ENCODE measurements around the gene CDYL2.

- no peak for TF ChIP-seq CTCF (IDR thresholded peaks at IDR 0.05)
- no peak for TF ChIP-seq POLR2AphosphoS5 (IDR thresholded peaks at IDR 0.05; ENCODE audit: low read depth, low read length)
- TF ChIP-seq RAD21 (IDR thresholded peaks at IDR 0.05; ENCODE audit: low read length): no peak
- no peak for TF ChIP-seq MXI1 (IDR thresholded peaks at IDR 0.05; ENCODE audit: low read depth, low read length)
- no peak for TF ChIP-seq SIN3A (IDR thresholded peaks at IDR 0.05; ENCODE audit: borderline replicate concordance, low read depth, low read length)
- no peak for TF ChIP-seq ELF1 (IDR thresholded peaks at IDR 0.05)
- no peak for TF ChIP-seq USF1 (IDR thresholded peaks at IDR 0.05; ENCODE audit: borderline replicate concordance, low read depth)
- no peak for TF ChIP-seq MEF2A (IDR thresholded peaks at IDR 0.05; ENCODE audit: borderline replicate concordance, low read depth)
- TF ChIP-seq REST (IDR thresholded peaks at IDR 0.05; ENCODE audit: low read depth, low read length): no peak
These were observed 87.7 kb downstream of the CDYL2 start for GRCh38 chr16:80716564-80717139.
